Hepatocyte (in vitro differentiated cells): Measurements from ENCODE around the gene IQCM. TPM values are rescaled to one million over a fixed set of nuclear protein-coding genes. Genes with fewer than 3 reads are reported as not detected.

Experiments
- DNase-seq: peaks from one replicate; pipeline ENCODE4 v3.0.0-alpha.2; 2016; ENCODE audit warnings: low spot score
- H2AFZ ChIP-seq: fragments of 200-600 bp; sonication (generic); 2 replicates; pipeline ENCODE4 v1.6.0; 2016; ENCODE audit warnings: antibody characterized with exemption, mild to moderate bottlenecking
- H3K27ac ChIP-seq: fragments of 200-600 bp; sonication (generic); 2 replicates; pipeline ENCODE4 v1.5.1; 2016; ENCODE audit warnings: mild to moderate bottlenecking
- H3K27me3 ChIP-seq: fragments of 200-600 bp; sonication (generic); 2 replicates; pipeline ENCODE4 v1.6.1; 2016
- H3K36me3 ChIP-seq: fragments of 200-600 bp; sonication (generic); replicated peaks from 2 replicates; pipeline ENCODE4 v1.5.1; 2016; ENCODE audit warnings: low read depth; ENCODE audit not compliant: insufficient read depth
- H3K4me1 ChIP-seq: fragments of 200-600 bp; sonication (generic); 2 replicates; pipeline ENCODE4 v1.5.1; 2016; ENCODE audit warnings: mild to moderate bottlenecking, moderate library complexity; ENCODE audit not compliant: insufficient read depth
- H3K4me2 ChIP-seq: fragments of 200-600 bp; sonication (generic); 2 replicates; pipeline ENCODE4 v1.6.0; 2016
- H3K4me3 ChIP-seq: fragments of 200-600 bp; sonication (generic); 2 replicates; pipeline ENCODE4 v1.5.1; 2016; ENCODE audit warnings: mild to moderate bottlenecking
- H3K79me2 ChIP-seq: fragments of 200-600 bp; sonication (generic); 2 replicates; pipeline ENCODE4 v1.6.0; 2017; ENCODE audit warnings: mild to moderate bottlenecking
- H3K9me2 ChIP-seq: fragments of 200-600 bp; sonication (generic); replicated peaks from 2 replicates; pipeline ENCODE4 v1.6.0; 2017; ENCODE audit warnings: mild to moderate bottlenecking; ENCODE audit not compliant: insufficient read depth
- H3K9me3 ChIP-seq: fragments of 200-600 bp; sonication (generic); 2 replicates; pipeline ENCODE4 v1.5.1; 2016; ENCODE audit warnings: low read depth, mild to moderate bottlenecking
- H4K20me1 ChIP-seq: fragments of 200-600 bp; sonication (generic); 2 replicates; pipeline ENCODE4 v1.6.0; 2016; ENCODE audit warnings: mild to moderate bottlenecking; ENCODE audit not compliant: insufficient read depth, poor library complexity, severe bottlenecking
- EZH2 ChIP-seq: fragments of 200-600 bp; sonication (generic); IDR thresholded peaks from 2 replicates; pipeline ENCODE4 v1.6.1; 2016; ENCODE audit warnings: antibody characterized with exemption, mild to moderate bottlenecking, borderline replicate concordance
- EZH2phosphoT487 ChIP-seq: fragments of 200-600 bp; sonication (generic); IDR thresholded peaks from one replicate; pipeline ENCODE4 v1.6.1; 2018; ENCODE audit warnings: antibody characterized with exemption, mild to moderate bottlenecking, low read depth, moderate library complexity; ENCODE audit not compliant: unreplicated experiment, severe bottlenecking
- WGBS: methylation state at CpG from one replicate; pipeline ENCODE4 v1.1.6; 2016; ENCODE audit warnings: low lambda C conversion rate; ENCODE audit errors: missing lambda C conversion rate; 5-methylcytosine and 5-hydroxymethylcytosine counted together
- polyA plus RNA-seq: library from polyadenylated mRNA; unstranded; fragments of >200 nt; fragmentation: Nextera tagmentation; extraction: Ambion mirVana; gene quantifications from 2 replicates; pipeline ENCODE4 v1.2.1, GENCODE V29; 2016
- total RNA-seq: library from RNA; depleted of rRNA; stranded (reverse); fragments of >200 nt; gene quantifications from 2 replicates; pipeline ENCODE4 v1.2.3, GENCODE V29; 2014
- TF ChIP-seq, protein P1 (sequence below): fragments of 200-600 bp; sonication (generic); IDR thresholded peaks from 2 replicates; pipeline ENCODE4 v1.5.1; 2016; ENCODE audit warnings: antibody characterized with exemption, mild to moderate bottlenecking; ENCODE audit not compliant: poor library complexity

The IQCM gene
- total and polyA plus RNA-seq, 2 experiments from 2014 or later = 0.06 to 1.5 TPM

DNA sequence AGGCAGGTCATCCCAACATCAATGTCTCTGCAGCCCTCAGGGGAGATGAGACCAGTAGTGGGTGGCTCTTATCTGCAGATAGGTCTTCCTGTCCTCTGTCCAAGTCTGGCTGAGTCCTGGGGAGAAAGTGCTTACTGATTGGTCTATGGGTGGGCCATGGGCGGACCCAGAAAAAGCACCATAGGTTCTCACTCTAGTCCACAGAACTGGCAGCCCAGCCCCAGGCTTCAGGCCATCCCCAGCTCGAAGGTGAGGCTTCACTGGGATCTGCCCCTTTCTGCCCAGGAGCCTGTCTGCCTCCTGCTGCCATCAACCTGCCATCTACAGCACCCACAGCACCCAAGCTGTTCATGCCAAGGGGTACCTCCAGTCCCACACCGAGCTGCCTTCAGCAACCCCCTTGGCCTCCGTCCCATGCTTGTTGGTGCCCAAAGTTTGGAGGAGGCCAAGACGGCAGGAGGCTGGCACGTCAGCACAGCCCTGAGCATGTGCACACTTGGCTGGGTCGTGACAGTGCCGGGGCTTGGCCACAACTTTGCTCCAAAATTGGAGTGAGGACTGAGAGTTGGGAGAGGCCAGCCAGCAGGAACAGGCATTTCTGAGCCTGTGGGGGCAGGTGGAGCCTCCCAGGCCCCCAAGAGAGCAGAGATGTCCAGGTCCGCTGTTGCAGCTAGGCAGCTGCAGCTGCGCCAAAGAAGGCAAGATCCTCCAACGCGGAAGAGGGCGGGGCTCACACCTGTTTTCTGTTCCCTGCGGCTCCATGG lies 99.6 kb downstream of the IQCM start:
- Histone ChIP-seq H2AFZ (no peak overlapping the region), H3K79me2 (no peaks in the 10 kb centered on the region), H4K20me1 (no peaks in the 10 kb centered on the region), H3K36me3 (no peaks in the 10 kb centered on the region), H3K9me2 (no peaks in the 10 kb centered on the region), H3K4me3 (no peak overlapping the region), H3K9me3 (no peaks in the 10 kb centered on the region), H3K27me3 (no peaks in the 10 kb centered on the region), H3K4me1 (no peaks in the 10 kb centered on the region), H3K27ac (no peak overlapping the region), H3K4me2 (no peak overlapping the region)
- WGBS = 95% methylated on average over 14 of the region's 14 CpGs
- TF ChIP-seq EZH2 (no peak), EZH2phosphoT487 (no peak)
- TF ChIP-seq, protein P1, sequence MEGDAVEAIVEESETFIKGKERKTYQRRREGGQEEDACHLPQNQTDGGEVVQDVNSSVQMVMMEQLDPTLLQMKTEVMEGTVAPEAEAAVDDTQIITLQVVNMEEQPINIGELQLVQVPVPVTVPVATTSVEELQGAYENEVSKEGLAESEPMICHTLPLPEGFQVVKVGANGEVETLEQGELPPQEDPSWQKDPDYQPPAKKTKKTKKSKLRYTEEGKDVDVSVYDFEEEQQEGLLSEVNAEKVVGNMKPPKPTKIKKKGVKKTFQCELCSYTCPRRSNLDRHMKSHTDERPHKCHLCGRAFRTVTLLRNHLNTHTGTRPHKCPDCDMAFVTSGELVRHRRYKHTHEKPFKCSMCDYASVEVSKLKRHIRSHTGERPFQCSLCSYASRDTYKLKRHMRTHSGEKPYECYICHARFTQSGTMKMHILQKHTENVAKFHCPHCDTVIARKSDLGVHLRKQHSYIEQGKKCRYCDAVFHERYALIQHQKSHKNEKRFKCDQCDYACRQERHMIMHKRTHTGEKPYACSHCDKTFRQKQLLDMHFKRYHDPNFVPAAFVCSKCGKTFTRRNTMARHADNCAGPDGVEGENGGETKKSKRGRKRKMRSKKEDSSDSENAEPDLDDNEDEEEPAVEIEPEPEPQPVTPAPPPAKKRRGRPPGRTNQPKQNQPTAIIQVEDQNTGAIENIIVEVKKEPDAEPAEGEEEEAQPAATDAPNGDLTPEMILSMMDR = no peak
- no peak for DNase-seq

DNA sequence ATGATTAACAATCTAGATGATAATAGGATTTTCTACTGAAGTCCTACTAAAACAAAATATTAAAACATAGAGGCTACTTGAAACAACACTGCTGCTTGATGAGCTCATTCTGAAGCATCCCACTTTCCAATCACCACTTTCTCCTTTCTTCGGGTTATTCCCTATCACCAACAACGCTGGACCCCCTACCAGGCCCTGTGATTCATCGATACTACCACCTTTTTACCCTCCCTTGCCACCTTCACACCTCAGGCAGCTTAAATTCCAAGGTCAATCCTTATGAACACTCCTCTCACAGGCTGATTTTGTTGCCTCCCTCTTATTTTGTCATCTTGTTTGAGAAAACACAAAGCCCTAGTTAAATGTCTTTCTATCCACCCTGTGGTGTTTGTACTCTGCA lies 102.6 kb downstream of the IQCM start:
- Histone ChIP-seq H3K4me1 (no peaks in the 10 kb centered on the region), H3K9me2 (no peaks in the 10 kb centered on the region), H2AFZ (no peak overlapping the region), H4K20me1 (no peaks in the 10 kb centered on the region), H3K27me3 (no peaks in the 10 kb centered on the region), H3K9me3 (no peaks in the 10 kb centered on the region), H3K4me2 (no peak overlapping the region), H3K79me2 (no peaks in the 10 kb centered on the region), H3K36me3 (no peaks in the 10 kb centered on the region), H3K4me3 (no peak overlapping the region), H3K27ac (no peak overlapping the region)
- WGBS = 59% methylated on average over 3 of the region's 3 CpGs
- TF ChIP-seq EZH2 (no peak), EZH2phosphoT487 (no peak)
- TF ChIP-seq, protein P1 = no peak
- no peak for DNase-seq

DNA sequence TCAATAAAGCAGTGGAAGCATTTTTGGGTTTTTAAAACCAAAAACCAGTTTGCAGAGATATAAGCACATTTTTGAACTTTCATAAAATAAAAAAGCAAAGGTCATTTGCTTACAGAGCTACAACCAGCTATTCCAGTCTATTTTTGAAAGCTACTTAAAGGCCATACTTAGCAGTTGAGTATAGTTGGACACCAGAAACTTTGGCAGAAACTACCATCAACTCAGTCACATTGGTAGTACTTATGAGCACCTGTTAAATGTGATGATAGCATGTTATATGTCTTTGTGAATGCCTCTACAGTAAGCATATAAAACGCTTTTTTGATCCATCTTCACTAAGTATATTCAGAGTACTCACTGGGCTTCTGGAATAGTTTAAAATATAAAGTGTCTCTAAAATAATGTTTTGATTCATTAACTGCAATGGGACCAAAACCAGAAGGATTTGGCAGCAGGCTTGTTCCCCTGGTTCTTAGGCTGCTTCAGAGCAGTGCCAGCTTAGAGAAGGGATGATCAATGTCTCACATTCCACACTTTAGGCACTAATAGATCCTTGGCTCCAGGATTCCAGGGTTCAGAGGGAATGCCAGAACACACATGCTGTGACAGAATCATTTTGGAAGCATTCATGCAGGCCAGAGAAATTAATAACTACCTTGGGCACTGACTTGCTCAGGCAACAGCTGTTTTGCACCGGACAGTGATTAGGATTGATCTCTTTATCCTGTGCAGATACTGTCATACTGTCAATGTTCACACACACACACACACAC lies 103.9 kb downstream of the IQCM start:
- Histone ChIP-seq H3K79me2 (no peaks in the 10 kb centered on the region), H3K4me2 (no peak overlapping the region), H2AFZ (no peak overlapping the region), H3K36me3 (no peaks in the 10 kb centered on the region), H3K9me3 (no peaks in the 10 kb centered on the region), H3K9me2 (no peaks in the 10 kb centered on the region), H3K4me1 (no peaks in the 10 kb centered on the region), H4K20me1 (no peaks in the 10 kb centered on the region), H3K4me3 (no peak overlapping the region), H3K27ac (no peak overlapping the region), H3K27me3 (no peaks in the 10 kb centered on the region)
- no peak for TF ChIP-seq EZH2
- WGBS = 88% methylated on average over 2 of the region's 2 CpGs
- no peak for DNase-seq

DNA sequence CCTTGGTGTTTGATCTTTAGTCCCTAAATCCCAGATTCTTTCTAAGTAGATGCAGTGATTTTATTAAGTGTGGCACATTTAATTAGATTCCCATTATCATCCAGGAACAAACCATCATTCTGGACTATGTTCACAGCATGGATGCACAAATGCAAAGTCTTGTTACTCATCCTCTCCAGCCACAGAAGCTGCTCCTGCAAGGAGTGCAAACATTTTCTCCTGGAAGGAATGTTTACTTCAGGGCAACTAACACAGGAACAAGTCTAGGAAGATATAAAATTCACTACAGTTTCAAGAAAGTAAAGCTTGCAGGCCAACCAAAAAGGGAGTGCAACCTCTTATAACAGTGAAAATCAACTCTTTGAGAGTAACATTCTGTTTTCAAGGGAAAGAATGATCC lies 106.0 kb downstream of the IQCM start:
- H3K4me1 ChIP-seq = no peaks in the 10 kb centered on the region
- no peaks in the 10 kb centered on the region for H3K27me3 ChIP-seq
- H3K4me2 ChIP-seq = no peak overlapping the region
- DNase-seq = no peak
- no peaks in the 10 kb centered on the region for H3K9me3 ChIP-seq
- H3K9me2 ChIP-seq = no peaks in the 10 kb centered on the region
- TF ChIP-seq EZH2 = no peak
- TF ChIP-seq, protein P1 = no peak
- H3K79me2 ChIP-seq = no peaks in the 10 kb centered on the region
- H3K27ac ChIP-seq = no peak overlapping the region
- H3K36me3 ChIP-seq = no peaks in the 10 kb centered on the region
- H4K20me1 ChIP-seq = no peaks in the 10 kb centered on the region
- no peak overlapping the region for H3K4me3 ChIP-seq
- no peak overlapping the region for H2AFZ ChIP-seq
